ENCODE results near the gene TMEM258. TPM values are rescaled to one million over a fixed set of nuclear protein-coding genes. Genes with fewer than 3 reads are reported as not detected.

The TMEM258 gene
- total and polyA plus RNA-seq, 9 of the 15 experiments (the other 6 are each of a cell fraction or from before 2014, with no cell fraction given) = 97.2 to 856 (median 231) TPM

DNA sequence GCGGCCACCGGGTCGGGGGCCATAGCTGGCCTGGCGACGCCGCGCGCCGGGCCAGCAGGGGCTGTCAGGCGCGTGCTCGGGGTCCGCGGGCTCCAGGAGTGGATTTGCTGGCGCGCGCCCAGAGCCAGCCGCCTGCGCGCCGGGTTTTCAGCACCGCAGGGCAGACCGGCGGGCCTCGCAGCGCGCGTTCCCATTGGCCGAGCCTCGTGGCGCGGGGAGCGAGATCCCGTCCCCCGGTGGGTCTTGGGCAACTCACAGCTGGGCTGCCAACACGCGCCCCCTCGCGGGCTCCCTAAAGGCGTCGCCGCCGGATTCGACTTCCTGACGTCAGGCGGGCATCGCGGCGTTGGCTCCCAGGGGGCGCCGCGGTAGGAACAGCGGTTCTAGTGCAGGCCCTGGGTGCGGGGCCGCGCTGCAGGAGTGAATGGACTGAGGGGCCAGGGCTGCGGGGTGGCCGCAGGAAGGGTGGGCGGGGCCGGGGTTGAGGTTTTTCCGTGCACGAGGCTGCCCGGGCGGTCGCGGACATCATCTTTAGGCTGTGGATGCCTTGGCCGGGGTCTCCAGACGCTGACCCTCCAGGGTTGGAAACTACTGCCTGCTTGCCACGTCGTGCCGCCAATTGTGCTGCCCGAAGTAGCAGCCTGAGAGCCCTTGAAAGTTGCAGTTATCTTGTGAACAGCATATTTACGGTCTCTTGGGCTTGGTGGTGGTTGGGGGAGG lies 24.5 kb upstream of the TMEM258 start, which contains the start of gene FADS1 (continued):
- TF ChIP-seq ZNF696 (CRISPR knock-in tag; conservative IDR thresholded peaks at IDR 0.05) (no peak), MCM3 (IDR thresholded peaks at IDR 0.05) (no peak), NFIC (IDR thresholded peaks at IDR 0.05) (peak; percentile 84), SAFB (IDR thresholded peaks at IDR 0.05; ENCODE audit: borderline replicate concordance, low read depth, low read length) (0 out of 2 replicates have a peak, but pooled peaks have one; percentile 43), KAT2B (IDR thresholded peaks at IDR 0.05; ENCODE audit: low read depth, low read length) (peak; percentile 37), HIVEP1 (CRISPR knock-in tag; IDR thresholded peaks at IDR 0.05) (0 out of 2 replicates have a peak, but pooled peaks have one; percentile 39), FOSL1 (tag; conservative IDR thresholded peaks at IDR 0.05) (0 out of 2 replicates have a peak, but pooled peaks have one; percentile 9), ZNF764 (CRISPR knock-in tag; IDR thresholded peaks at IDR 0.05; ENCODE audit: low read depth) (no peak), TAF1 (IDR thresholded peaks at IDR 0.05; ENCODE audit: control insufficient read depth, extremely low read depth, insufficient read depth, low read length, severe bottlenecking) (peak; percentile 58), RBM17 (IDR thresholded peaks at IDR 0.05; ENCODE audit: borderline replicate concordance, low read depth, low read length) (no peak), DIDO1 (tag; IDR thresholded peaks at IDR 0.05; ENCODE audit: low read depth) (no peak), ZNF444 (CRISPR knock-in tag; IDR thresholded peaks at IDR 0.05) (no peak), ZNF224 (CRISPR knock-in tag; IDR thresholded peaks at IDR 0.05) (no peak), BRD4 (IDR thresholded peaks at IDR 0.05) (peak; percentile 77; the same call in 1 of the 2 replicates), CTBP1 (IDR thresholded peaks at IDR 0.05; ENCODE audit: borderline replicate concordance) (peak; percentile 97), DACH1 (IDR thresholded peaks at IDR 0.05; ENCODE audit: partially characterized antibody) (peak; percentile 93), RCOR1 (IDR thresholded peaks at IDR 0.05; ENCODE audit: borderline replicate concordance in 1 of 2, low read depth in 2 of 2, low read length in 2 of 2) (peak in 1 of 2 experiments; percentile 86; a peak in 2 of 4 replicates), ZNF124 (CRISPR knock-in tag; IDR thresholded peaks at IDR 0.05) (no peak)
- TF ChIP-seq, protein P1, sequence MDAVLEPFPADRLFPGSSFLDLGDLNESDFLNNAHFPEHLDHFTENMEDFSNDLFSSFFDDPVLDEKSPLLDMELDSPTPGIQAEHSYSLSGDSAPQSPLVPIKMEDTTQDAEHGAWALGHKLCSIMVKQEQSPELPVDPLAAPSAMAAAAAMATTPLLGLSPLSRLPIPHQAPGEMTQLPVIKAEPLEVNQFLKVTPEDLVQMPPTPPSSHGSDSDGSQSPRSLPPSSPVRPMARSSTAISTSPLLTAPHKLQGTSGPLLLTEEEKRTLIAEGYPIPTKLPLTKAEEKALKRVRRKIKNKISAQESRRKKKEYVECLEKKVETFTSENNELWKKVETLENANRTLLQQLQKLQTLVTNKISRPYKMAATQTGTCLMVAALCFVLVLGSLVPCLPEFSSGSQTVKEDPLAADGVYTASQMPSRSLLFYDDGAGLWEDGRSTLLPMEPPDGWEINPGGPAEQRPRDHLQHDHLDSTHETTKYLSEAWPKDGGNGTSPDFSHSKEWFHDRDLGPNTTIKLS (IDR thresholded peaks at IDR 0.05; ENCODE audit: borderline replicate concordance, low read depth) = peak; percentile 77; the same call in 1 of the 2 replicates
- TF ChIP-seq, protein P2, sequence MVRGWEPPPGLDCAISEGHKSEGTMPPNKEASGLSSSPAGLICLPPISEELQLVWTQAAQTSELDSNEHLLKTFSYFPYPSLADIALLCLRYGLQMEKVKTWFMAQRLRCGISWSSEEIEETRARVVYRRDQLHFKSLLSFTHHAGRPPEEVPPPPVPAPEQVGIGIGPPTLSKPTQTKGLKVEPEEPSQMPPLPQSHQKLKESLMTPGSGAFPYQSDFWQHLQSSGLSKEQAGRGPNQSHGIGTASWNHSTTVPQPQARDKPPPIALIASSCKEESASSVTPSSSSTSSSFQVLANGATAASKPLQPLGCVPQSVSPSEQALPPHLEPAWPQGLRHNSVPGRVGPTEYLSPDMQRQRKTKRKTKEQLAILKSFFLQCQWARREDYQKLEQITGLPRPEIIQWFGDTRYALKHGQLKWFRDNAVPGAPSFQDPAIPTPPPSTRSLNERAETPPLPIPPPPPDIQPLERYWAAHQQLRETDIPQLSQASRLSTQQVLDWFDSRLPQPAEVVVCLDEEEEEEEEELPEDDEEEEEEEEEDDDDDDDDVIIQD (CRISPR knock-in tag; IDR thresholded peaks at IDR 0.05) = no peak
- TF ChIP-seq, protein P3, sequence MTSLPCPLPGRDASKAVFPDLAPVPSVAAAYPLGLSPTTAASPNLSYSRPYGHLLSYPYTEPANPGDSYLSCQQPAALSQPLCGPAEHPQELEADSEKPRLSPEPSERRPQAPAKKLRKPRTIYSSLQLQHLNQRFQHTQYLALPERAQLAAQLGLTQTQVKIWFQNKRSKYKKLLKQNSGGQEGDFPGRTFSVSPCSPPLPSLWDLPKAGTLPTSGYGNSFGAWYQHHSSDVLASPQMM (CRISPR knock-in tag; IDR thresholded peaks at IDR 0.05) = no peak
- TF ChIP-seq, protein P4, sequence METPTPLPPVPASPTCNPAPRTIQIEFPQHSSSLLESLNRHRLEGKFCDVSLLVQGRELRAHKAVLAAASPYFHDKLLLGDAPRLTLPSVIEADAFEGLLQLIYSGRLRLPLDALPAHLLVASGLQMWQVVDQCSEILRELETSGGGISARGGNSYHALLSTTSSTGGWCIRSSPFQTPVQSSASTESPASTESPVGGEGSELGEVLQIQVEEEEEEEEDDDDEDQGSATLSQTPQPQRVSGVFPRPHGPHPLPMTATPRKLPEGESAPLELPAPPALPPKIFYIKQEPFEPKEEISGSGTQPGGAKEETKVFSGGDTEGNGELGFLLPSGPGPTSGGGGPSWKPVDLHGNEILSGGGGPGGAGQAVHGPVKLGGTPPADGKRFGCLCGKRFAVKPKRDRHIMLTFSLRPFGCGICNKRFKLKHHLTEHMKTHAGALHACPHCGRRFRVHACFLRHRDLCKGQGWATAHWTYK (CRISPR knock-in tag; IDR thresholded peaks at IDR 0.05) = peak; percentile 88; the same call in 1 of the 2 replicates

Data from K562 (cell line).